DMS 273 (cell line): Measurements from ENCODE around the gene SBF2.
"Not testable (repeated sequence)": the region's sequence is repeated elsewhere in the genome, so short reads cannot be mapped to it uniquely, and the experiment has no call there.

Experiments used
- DNase-seq: peaks from one replicate; lab custom pipeline; 2025; ENCODE audit not compliant: unreplicated experiment; lab: John Stamatoyannopoulos, UW

SBF2 gene

GRCh38 chr11:10023212-10023611 is 270.8 kb downstream of the SBF2 start:
- no peak for DNase-seq

- DNase-seq: no peak
Measured at GRCh38 chr11:10022764-10023163, 271.3 kb downstream of the SBF2 start.

- no peak for DNase-seq
Measured at GRCh38 chr11:10021563-10021962, 272.5 kb downstream of the SBF2 start.

DNA sequence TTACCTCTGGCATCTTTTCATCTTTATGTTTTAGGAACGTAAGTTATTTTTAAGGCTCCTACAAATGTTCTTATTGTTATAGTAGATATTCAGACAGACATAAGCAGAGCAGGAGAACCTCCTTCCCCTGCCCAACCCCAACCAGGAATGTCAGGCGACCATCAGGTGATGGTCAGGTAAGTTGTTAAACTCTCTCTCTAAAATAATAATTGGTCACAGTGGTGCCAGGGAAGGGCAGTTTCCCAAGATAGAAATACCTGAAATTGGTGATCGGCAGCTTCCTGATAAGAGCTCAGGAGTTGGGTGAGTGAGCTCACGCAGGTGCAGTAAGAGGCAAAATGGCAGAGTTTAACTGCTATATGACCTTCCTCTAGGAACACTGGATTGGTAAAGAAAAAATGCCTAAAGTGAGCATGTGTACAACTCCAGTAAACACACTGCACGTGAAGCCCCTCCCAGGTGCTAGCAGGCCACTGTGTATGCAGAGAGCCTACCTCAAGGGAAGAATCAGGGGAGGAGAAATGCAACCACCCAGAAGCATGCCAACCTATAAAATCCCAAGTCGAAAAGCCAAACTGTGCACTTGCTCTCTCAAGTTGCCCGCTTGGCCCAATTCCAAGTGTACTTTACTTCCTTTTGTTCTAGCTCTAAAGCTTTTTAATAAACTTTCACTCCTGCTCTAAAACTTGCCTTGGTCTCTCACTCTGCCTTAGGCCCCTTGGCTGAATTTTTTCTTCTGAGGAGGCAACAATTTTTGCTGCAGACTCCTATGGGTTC is 273.9 kb downstream of the SBF2 start:
- DNase-seq: peak; percentile 10

- DNase-seq: no peak
Measured at GRCh38 chr11:10017911-10018310, 276.1 kb downstream of the SBF2 start.

DNA sequence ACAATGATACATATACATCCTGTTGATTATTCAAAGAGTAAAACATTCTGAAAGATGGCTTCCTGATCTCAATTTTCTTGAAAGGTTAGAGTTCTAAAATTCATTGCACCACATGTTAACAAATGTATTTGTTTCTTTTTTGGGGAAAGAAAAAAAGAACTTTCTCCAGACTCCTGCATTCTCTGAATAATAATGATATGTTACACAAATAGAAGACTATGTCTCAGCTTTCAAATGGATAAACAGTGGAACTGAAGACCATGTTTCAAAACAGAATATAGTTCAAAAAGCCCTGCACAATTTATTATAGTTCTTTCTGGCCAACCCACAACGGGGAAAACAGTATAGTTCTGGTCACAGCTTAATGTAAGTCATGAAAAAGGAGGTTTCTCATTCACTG is 277.0 kb downstream of the SBF2 start:
- no peak for DNase-seq

DNA sequence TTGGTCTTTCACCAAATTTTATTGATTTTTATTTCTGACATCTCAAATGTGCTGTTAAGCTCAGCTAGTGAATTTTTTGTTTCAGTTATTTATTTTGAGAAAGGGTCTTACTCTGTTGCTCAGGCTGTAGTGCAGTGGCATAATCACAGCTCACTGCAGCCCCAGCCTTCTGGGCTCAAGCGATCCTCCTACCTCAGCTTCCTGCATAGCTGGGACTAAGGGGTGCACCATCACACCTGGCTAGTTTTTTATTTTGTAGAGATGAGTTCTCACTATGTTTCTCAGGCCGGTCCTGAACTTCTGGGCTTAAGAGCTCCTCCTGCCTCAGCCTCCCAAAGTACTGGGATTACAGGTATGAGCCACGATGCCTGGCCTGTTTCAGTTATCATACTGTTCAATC is 282.0 kb downstream of the SBF2 start:
- no peak for DNase-seq

DNA sequence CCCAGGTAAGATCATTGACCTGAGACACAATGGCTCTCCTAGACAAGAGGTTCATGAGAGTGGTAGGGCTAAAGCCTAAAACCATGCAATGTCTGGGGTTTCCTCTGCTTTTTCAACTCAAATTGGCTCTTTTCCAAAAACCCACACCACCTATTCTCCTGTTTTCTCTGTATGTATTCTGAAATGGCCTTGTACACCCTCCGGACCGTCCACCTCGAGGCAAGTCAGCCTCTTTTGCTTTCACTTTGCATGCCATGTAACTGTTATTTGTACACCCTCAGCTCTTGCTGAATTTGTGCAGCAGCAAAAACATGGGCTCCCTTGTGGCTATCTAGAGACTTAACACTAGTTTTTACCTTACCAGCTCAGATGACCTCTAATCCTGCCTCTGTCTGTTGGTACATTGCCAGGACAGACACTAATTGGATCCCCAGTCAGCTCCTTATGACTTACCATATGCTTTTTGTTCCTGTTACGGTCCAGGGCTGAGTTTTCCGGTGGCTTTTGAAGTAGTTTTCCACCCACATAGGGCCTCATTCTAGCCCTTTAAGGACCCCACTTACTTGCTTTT is 288.0 kb downstream of the SBF2 start:
- peak; percentile 70 for DNase-seq

GRCh38 chr11:10004526-10005113 is 289.4 kb downstream of the SBF2 start:
- DNase-seq: no peak

- no peak for DNase-seq
Measured at GRCh38 chr11:10002221-10002620, 291.8 kb downstream of the SBF2 start.

- DNase-seq: no peak
Measured at GRCh38 chr11:9992306-9992705, 301.7 kb downstream of the SBF2 start.

DNA sequence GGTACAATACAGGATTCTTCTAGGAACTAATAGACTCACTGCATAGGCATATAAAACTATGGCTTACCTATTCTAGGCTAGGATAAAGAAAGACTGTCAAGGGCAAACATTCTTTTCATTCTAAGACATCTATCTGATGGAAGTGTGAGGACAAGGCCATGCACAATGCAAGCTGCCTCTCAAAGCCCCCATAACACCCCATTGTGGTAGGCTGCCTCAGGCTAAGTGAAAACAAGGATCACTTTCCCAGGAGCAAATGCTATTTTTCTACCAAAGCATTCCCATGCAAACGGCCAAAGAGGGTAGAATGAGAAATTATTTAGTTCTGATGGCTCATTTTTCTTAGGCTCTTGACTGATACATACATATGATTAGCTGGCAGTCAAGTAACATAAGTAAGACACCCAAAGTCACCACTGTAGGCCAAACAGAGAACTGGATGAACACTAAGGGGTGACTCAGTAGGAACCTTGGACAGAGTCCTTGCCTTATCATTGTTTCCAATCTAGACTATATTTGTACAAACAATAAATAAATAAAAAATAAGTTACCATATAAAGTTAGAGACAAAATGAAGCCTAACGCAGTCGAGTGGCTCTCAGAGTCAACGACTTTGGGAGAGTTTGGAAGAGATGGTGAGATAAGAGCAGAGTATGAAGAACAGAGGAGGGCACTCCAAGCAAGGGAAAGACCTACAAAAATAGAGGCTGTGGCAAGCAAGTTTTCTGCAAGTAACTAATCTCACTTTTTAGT is 303.6 kb downstream of the SBF2 start:
- no peak for DNase-seq

- DNase-seq: not testable (repeated sequence)
Measured at GRCh38 chr11:9987303-9987702, 306.7 kb downstream of the SBF2 start.

- peak; percentile 61 for DNase-seq
Measured at GRCh38 chr11:9982796-9983579, 311.0 kb downstream of the SBF2 start.

DNA sequence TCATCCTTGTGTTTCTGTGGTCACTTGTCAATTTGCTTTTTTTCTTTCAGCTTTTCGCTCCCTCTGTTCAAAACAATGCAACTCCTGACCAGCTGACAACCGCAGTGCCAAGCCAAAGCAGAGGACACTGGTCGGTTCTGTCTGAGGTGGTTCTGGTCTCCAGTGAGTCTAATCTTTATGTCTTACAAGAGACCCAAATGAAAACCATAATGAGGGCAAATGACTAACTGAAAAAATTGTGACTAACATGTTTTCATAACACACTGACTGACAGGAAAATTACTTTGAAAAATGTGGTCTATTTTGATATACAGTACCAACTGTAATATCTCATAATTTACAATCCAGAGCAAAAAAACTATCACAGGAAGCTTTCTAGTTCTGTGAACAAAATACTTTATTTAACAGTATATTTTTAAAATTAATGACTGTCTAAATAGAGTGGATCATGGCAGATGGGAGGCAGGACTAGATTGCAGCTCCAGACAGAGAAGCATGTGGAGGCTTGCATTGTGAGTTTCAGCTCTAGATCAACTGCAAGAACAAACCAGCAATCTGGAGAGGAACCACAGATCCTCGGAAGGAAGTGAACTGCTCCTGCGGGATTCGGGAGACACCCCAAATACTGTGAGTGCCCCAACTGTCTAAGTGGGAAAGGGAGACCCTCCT is 311.8 kb downstream of the SBF2 start:
- DNase-seq: peak; percentile 56

DNA sequence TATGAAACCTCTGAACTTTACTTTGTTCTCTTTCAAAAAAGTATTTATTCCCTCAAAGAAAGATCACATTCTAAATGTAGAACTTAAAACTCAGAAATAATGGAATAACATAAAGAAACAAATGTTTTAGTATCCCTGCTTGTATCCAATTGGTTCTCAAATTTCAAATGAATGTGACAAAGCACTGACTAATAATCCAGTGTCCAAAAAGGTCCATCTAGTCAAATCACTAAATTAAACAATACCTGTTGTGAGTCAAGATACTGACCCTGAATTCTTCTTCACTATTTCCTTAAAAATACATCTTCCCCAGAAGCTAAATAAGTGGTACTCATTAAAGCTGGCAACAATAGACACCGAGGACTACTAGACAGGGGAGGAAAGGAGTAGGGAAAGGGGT is 313.1 kb downstream of the SBF2 start:
- no peak for DNase-seq

GRCh38 chr11:9977554-9977953 is 316.5 kb downstream of the SBF2 start:
- DNase-seq: no peak

DNA sequence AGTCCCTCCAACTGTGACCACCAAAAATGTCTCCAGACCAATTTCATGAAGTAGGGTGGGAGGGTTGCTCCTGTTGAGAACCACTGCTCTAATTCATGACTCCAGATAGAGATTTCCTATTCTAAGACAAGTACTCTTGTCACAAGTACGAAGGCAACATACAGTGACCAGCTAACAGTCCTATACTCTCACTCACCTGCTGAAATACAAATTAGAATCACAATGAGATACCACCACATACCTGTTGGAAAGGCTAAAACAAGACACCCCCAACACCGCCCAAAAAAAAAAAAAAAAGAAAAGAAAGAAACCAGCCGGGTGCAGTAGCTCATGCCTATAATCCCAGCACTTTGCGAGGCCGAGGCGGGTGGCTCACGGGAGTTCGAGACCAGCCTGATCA is 319.6 kb downstream of the SBF2 start:
- DNase-seq: no peak

DNA sequence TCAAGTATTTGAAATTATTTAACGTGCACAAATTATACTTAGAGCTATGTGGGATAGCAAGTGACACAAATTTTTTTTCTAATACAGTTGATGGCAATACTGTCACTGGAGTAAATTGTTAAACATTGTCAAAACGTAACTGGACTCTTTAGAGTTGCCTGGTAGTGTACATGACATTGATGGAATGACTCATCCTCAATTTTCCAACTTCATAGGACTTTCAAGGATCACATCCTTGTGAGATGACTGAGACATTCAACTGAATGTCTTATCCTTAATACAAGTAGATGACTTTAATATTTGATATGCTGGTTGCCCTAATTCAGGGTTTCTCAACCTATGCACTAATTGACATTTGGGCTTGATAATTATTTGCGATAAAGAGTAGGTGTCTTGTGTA is 320.1 kb downstream of the SBF2 start:
- DNase-seq: no peak

GRCh38 chr11:9972989-9973388 is 321.0 kb downstream of the SBF2 start:
- DNase-seq: peak; percentile 52
